Adrenal gland (tissue), 5 donors: Measurements from ENCODE around the gene MYOM3.

Experiments used
- CTCF ChIP-seq, 6 experiments: fragments of 450-650 bp in 4 of 6; fragments of 200-600 bp in 2 of 6; sonication (generic) in 1 of 6; IDR thresholded peaks; 1 replicate in 5 of 6; 2 replicates in 1 of 6; pipeline versions ENCODE4 v1.5.1 to v1.8.0; 2016 to 2021; ENCODE audit warnings: antibody characterized with exemption in 6 of 6, mild to moderate bottlenecking in 2 of 6, moderate library complexity in 1 of 6
- POLR2A ChIP-seq, 2 donors: fragments of 450-650 bp; IDR thresholded peaks; one replicate each; pipeline ENCODE4 v1.6.1; 2017; ENCODE audit warnings: antibody characterized with exemption in 2 of 2, mild to moderate bottlenecking in 2 of 2, moderate library complexity in 1 of 2
- donor health status: DM: no; HTN: no; CAD: no.

GRCh38 chr1:24125456-24125855 is 13.5 kb upstream of the MYOM3 start:
- TF ChIP-seq CTCF (IDR thresholded peaks at IDR 0.05): no peak
- no peak for TF ChIP-seq POLR2A (IDR thresholded peaks at IDR 0.05)
